ENCODE data around the gene IL1RL1.

GRCh38 chr2:102296449-102296848 lies 14.9 kb upstream of the IL1RL1 start:
- TF ChIP-seq CTCF (conservative IDR thresholded peaks at IDR 0.05; ENCODE audit: low read length) (no peak), EZH2phosphoT487 (IDR thresholded peaks at IDR 0.05; ENCODE audit: borderline replicate concordance, low read depth, low read length) (no peak)
